H1 (cell line): ENCODE measurements around the gene SLC17A6. TPM values are rescaled to one million over a fixed set of nuclear protein-coding genes. Genes with fewer than 3 reads are reported as not detected.

Experiments used
- BCL11A ChIP-seq, 2 experiments: IDR thresholded peaks; one replicate each; pipeline ENCODE4 v1.6.1; 2011; ENCODE audit warnings: low read depth in 2 of 2, low read length in 2 of 2, mild to moderate bottlenecking in 2 of 2
- CBX5 ChIP-seq: fragments of 300-800, 300-1000 bp; sonication (generic); IDR thresholded peaks from 2 replicates; pipeline ENCODE4 v1.7.1; 2016; ENCODE audit warnings: antibody characterized with exemption, low read length, low read depth
- SP2 ChIP-seq: IDR thresholded peaks from 2 replicates; pipeline ENCODE4 v1.6.1; 2012; ENCODE audit warnings: mild to moderate bottlenecking, low read length, inconsistent platforms
- polyA plus RNA-seq, 7 experiments: library from polyadenylated mRNA; depleted of rRNA in 3 of 7; stranded (reverse) in 5 of 7; unstranded in 2 of 7; fragments of >200 nt in 5 of 7; fragments of 200-250 nt in 2 of 7; gene quantifications; 1 replicate in 5 of 7; 2 replicates in 1 of 7; 4 replicates in 1 of 7; pipeline versions ENCODE4 v1.2.1 to v1.2.3, GENCODE V29; 2011 to 2013; ENCODE audit warnings: missing spikeins in 2 of 7, mixed read lengths in 2 of 7
- total RNA-seq: library from RNA; stranded (reverse); fragmentation: NEBNext Ultra II Directional; extraction: Animal tissue kit (Norgen Biotek cat#: 25700); gene quantifications from 2 replicates; pipeline ENCODE4 v1.2.1, GENCODE V29; 2021
- TF ChIP-seq, protein P1 (sequence below): IDR thresholded peaks from 2 replicates; pipeline ENCODE4 v1.6.1; 2012; ENCODE audit warnings: low read length, inconsistent platforms

SLC17A6 gene
- total and polyA plus RNA-seq, 2 of the 8 experiments (the other 6 are each of a cell fraction or from before 2014, with no cell fraction given): 0.24 to 1.6 TPM

DNA sequence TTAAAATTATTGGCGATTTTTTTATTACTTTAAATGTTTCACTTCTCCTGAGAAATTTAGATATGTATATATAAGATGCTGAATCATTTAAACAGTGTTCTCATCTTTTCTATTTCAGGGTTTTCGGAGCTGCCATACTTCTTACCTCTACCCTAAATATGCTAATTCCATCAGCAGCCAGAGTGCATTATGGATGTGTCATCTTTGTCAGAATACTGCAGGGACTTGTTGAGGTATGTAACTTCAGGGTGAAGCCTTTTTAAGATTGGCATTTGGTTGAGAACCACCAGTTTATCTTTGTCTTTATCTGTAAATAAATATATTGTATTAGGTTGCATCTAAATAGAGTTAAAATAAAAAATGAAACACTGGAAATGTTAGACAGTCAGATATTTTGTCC is 21.1 kb downstream of the SLC17A6 start (continued):
- TF ChIP-seq, protein P1, sequence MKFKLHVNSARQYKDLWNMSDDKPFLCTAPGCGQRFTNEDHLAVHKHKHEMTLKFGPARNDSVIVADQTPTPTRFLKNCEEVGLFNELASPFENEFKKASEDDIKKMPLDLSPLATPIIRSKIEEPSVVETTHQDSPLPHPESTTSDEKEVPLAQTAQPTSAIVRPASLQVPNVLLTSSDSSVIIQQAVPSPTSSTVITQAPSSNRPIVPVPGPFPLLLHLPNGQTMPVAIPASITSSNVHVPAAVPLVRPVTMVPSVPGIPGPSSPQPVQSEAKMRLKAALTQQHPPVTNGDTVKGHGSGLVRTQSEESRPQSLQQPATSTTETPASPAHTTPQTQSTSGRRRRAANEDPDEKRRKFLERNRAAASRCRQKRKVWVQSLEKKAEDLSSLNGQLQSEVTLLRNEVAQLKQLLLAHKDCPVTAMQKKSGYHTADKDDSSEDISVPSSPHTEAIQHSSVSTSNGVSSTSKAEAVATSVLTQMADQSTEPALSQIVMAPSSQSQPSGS: no peak
- no peak for TF ChIP-seq BCL11A (IDR thresholded peaks at IDR 0.05; ENCODE audit: low read depth in 2 of 2, low read length in 2 of 2)
- TF ChIP-seq CBX5: no peak
- no peak for TF ChIP-seq SP2
